GM06990 (cell line): ENCODE measurements around the gene CUEDC1.

Source experiments
- DNase-seq: peaks from one replicate; pipeline ENCODE4 v3.0.0-alpha.2; 2011; ENCODE audit not compliant: insufficient read length; ENCODE audit errors: extremely low read depth
- H3K27me3 ChIP-seq: replicated peaks from 2 replicates; pipeline ENCODE4 v1.6.0; 2011; ENCODE audit warnings: low read length; ENCODE audit not compliant: control insufficient read depth, insufficient read depth
- H3K36me3 ChIP-seq: 2 replicates; pipeline ENCODE4 v1.5.1; 2011; ENCODE audit warnings: low read length; ENCODE audit not compliant: control insufficient read depth, insufficient read depth
- H3K4me3 ChIP-seq: replicated peaks from 2 replicates; pipeline ENCODE4 v1.5.1; 2011; ENCODE audit warnings: low read depth, mild to moderate bottlenecking, control low read depth, low read length
- CTCF ChIP-seq: IDR thresholded peaks from 2 replicates; pipeline ENCODE4 v1.5.1; 2011; ENCODE audit warnings: low read length, control low read depth, mild to moderate bottlenecking, inconsistent platforms; ENCODE audit not compliant: insufficient read depth, poor library complexity, severe bottlenecking

CUEDC1 gene

GRCh38 chr17:57899822-57900221 lies 55.4 kb downstream of the CUEDC1 start:
- no peak for TF ChIP-seq CTCF
- Histone ChIP-seq H3K36me3 (no peaks in the 10 kb centered on the region), H3K27me3 (no peaks in the 10 kb centered on the region), H3K4me3 (no peak overlapping the region)
- DNase-seq, result no peak

DNA sequence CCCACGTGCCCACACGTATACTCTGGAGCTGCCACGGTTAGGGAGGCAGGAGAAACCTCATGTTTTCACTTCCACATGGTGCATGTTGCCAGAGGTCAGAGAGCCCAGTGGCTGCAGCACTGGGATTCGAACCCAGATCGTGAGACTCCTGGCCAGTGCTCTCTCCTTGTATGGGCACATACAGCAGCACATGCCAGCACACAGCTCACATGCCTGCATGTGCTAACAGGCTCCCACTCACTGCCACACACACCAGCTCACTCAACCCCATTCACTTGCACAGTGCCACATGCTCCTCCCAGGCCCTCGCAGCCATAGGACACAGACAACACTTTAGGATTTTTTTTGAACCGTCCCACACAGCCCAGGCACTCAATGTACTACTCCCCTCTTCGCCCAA lies 55.8 kb downstream of the CUEDC1 start:
- no peak for TF ChIP-seq CTCF

DNA sequence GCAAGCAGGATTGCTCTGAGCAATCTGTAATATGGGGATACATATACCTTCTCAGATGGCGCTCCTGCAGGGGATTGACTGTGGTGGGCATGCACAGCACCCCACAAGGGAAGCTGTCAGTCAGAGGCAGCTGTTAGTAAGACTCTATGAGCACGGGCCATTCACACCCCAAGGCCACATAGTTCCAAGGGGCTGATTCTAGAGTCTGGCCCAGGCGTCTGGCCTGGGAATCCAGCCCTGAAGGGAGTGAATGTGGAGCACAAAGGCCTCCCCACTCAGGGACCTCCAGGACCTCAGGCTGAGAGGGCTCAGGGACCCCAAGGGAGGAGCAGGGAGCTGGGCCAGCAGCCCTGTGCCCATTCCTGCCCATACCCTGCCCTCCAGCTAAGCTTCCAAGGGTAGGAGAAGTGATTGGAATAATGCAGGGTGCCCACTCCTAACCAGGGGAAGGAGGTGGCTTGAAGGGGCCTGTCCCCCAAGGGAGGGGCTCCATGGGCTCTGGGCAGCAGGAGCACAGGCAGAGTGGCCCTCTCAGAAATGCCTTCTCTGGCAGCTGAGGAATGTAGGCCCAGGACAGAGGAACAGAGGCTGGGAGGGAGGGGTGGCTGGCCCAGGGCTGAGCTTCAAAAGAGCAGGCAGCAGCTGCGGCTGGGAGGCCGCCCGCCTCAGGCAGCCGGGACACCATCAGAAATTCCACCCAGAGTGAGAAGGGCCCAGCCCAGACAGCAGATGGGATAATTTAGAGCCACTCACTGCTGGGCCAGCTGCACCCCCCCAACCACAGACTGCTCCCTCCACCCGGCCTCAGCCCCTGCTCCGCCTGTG lies 56.5 kb downstream of the CUEDC1 start:
- Histone ChIP-seq H3K27me3 (no peaks in the 10 kb centered on the region), H3K4me3 (no peak overlapping the region), H3K36me3 (no peaks in the 10 kb centered on the region)
- no peak for DNase-seq
- no peak for TF ChIP-seq CTCF

More for the DNA sequence above, 55.8 kb downstream of the CUEDC1 start:
- no peak for DNase-seq
- no peaks in the 10 kb centered on the region for H3K27me3 ChIP-seq
- no peaks in the 10 kb centered on the region for H3K36me3 ChIP-seq
- no peak overlapping the region for H3K4me3 ChIP-seq

GRCh38 chr17:57895382-57896060 lies 59.7 kb downstream of the CUEDC1 start:
- Histone ChIP-seq H3K36me3 (no peaks in the 10 kb centered on the region), H3K4me3 (no peak overlapping the region), H3K27me3 (peaks cover 2% of the 10 kb centered on the region; the same call in 1 of the 2 replicates)
- no peak for DNase-seq
- no peak for TF ChIP-seq CTCF

- DNase-seq, result no peak
- H3K4me3 ChIP-seq, result no peak overlapping the region
- peaks cover 2% of the 10 kb centered on the region; the same call in 1 of the 2 replicates for H3K27me3 ChIP-seq
- no peak for TF ChIP-seq CTCF
- no peaks in the 10 kb centered on the region for H3K36me3 ChIP-seq
These were observed 60.4 kb downstream of the CUEDC1 start for GRCh38 chr17:57894848-57895247.
